NCI-H2081 (cell line): Measurements from ENCODE around the gene AFAP1L1.

Experiments
- DNase-seq, 2 experiments: peaks; one replicate each; lab custom pipeline; 2025; lab: John Stamatoyannopoulos, UW

Gene AFAP1L1

DNA sequence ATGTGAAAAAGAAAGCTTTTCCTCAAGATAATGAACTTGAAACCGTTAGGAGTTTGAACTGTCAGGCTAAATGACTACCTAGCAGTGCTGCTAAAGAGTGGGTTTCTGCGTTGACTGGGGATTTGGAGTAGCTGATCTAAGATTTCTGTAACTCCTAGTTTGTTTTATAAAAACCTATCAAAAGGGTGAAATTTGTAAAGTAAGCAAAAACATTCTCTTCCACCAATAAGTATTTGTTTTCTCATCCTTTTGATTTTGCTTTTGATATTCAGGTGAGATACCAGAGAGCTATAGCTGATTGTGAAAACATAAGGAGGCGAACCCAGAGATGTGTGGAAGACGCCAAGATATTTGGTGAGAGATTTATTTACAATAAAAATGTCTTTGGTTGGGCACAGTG lies 77.7 kb downstream of the AFAP1L1 start:
- no peak for DNase-seq

DNA sequence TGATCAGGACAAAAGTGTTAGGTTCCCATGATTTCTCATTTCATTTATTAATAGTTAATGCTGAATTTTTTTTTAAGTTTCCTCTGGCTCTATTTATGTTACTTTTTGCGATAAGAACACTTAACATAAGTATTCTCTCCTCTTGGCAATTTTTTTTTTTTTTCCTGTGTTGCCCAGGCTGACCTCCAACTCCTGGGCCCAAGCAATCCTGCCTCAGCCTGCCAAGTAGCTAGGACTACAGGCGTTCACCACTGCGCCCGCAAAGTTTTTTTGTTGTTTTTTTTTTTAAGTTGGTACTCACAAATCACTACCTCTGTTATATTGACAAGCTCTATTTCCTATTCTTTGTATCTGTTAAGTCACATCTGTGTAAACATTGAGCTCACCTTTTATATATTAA lies 80.5 kb downstream of the AFAP1L1 start:
- DNase-seq = no peak

DNA sequence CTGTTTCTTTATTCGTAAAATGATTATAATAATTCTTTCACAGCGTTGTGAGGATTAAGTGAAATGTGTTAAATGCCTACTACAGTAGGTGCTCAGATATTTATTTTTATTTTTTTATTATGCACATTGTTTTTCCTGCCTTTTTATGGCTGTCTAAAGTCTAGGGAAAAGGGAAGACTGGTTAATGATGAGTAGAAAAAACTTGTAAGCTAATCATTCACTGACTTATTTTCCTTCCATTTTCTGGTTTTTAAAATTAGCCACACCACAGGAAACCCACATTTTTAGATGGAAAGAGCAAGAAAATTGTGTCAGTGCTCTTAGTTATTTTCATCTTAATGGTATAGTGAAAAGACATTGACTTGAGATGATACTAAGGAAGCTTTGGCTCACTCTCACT lies 82.3 kb downstream of the AFAP1L1 start:
- no peak for DNase-seq

DNA sequence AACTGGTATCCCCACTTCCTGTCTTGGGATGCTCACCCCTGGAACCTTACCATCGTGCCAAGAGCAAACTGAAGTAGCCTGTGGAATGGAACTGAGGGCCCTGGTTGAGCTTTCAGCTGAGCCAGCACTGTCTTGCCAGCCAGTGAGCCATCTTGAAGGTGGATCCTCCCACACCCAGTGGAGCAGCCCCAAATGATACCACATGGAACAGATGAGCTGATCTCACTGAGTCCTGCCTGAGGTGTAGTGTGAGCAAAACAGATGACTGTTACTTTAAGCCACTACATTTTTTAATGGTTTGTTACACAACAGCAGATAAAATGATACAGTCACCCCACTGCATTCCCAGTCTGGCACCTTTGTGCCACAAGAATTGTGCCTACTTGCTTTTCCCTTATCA lies 84.0 kb downstream of the AFAP1L1 start:
- no peak for DNase-seq

DNA sequence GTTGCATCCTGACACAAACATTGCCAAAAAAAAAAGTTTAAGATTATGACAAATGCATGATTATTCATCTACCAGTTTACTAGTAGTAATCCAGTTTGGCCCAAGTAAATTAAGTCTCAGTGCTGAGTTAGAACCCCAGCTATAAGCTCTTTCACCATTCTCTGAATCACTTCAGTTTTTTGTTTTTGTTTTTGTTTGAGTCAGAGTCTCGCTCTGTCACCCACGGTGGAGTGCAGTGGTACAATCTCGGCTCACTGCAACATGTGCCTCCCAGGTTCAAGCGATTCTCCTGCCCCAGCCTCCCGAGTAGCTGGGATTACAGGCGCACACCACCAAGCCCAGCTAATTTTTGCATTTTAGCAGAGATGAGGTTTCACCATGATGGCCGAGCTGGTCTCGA lies 84.7 kb downstream of the AFAP1L1 start:
- no peak for DNase-seq

DNA sequence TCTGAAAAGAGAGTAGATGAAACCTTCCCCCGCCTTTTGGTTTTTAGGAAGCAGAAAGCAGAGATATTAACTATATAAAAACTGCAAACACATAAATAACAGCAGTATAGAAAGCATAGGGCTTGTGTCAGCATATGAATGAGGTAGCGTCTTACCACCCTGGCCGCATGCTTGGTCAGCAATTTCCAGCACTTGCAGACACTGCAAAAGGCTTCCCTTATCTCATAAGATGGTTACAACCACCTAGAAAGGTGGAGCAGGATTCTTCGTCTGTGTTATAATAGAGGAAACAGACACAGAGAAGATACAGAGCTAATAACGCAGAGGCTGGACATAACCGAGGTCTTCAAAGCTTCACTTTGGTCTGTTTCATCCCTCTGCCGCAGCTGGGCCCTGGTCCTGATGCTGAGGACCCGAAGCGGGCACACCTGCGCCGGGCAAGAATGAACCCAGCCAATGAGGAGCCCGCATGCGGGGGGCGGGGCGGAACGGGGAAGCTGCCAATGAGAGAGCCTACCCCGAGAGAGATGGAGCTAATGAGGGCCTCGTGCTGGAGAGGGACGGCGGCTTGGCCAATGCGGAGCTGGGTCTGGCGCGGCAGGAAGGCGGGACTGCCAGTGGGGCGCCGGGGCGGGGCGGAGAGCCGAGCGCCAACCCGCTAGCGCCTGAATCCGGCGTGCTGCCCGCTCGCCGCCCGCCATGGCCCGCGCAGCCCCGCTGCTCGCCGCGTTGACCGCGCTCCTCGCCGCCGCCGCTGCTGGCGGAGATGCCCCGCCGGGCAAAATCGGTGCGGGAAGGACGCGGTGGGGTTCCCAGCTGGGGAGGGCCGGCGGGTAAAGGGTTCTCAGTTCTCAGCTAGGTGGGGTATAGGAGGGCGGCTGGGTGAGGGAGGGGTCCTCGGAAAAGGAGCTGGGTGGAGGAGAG lies 86.0 kb downstream of the AFAP1L1 start, which contains the start of gene PCYOX1L:
PCYOX1L (plus strand) TSS at position 677 of the 924 bp plus-strand sequence; CDS start at position 700, 23 bp downstream.
- DNase-seq = peak; percentile 91

DNA sequence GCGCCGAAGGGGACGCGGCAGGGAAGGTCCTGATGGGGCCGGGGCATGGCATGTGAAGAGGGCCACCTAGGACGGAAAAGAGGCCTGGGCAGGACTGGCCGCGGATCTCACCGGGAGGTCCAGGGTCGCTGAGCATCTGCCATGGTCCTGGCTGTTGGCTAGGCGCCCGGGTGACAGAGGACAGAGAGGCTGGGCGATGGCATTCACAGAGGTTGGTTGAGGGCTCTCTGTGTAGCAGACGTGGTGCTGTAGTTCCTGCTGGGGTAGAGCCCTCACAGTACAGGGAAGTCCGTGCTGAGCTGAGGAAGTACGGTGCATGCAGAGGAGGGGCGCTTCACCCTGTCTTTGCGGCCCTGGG lies 86.6 kb downstream of the AFAP1L1 start:
- peak in 1 of 2 experiments; percentile 49 for DNase-seq

DNA sequence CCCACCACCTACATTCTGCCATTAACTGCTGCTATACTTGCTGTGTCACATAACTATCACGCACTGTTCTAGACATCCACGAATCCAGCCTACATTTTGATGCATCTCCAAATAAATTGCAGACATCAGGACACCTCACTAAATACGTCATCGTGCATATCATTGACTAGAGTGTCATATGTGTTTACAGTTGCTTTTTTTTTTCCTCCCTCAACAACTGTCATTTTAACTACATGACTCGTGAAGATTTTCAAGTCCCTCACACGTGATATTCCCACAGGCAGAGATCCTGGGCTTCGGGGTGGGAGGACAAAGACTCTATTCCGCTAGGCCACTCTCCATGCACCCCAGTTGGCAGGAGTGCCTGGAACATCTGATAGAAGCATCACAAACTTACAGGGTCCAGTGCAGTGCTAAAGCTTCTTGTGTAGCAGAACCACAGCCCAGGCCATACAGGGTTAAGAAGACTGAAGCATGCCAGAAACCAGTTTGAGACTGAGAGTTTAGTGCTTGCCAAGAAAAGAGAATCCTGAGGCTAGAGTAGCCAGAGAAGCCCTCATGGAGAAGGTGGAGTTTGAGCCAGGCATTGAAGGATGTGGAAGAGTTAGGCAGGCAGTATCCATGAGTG lies 87.3 kb downstream of the AFAP1L1 start:
- DNase-seq = no peak

DNA sequence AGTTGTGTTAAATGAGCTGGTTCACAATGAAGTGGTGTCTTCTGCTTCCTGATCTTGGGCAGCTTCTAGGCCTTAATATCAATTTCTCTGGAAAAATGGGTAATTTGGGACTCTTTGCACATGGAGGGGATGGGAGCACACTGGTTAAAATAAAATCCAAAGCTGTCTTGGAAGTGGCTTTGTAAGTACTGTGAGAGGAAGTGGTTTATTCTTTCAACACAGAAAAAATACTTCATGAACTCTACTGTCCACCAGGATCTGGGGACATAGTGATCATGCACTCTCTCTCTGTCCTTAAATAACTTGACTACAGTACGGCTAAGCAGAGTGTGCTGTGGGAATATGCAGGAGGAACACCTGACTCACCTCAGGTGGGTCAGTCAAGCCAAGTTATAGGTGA lies 88.6 kb downstream of the AFAP1L1 start:
- DNase-seq = no peak

DNA sequence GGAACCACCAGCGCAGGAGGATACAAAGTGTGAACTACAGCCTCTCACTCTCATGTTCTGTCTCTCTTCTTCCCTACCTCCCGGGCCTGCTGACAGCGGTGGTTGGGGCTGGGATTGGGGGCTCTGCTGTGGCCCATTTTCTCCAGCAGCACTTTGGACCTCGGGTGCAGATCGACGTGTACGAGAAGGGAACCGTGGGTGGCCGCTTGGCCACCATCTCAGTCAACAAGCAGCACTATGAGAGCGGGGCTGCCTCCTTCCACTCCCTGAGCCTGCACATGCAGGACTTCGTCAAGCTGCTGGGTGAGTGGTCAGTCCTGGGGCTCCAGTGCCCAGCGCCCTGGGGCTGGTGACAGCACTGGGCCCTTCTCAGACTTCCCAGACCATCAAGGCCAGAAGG lies 90.9 kb downstream of the AFAP1L1 start:
- DNase-seq = no peak

DNA sequence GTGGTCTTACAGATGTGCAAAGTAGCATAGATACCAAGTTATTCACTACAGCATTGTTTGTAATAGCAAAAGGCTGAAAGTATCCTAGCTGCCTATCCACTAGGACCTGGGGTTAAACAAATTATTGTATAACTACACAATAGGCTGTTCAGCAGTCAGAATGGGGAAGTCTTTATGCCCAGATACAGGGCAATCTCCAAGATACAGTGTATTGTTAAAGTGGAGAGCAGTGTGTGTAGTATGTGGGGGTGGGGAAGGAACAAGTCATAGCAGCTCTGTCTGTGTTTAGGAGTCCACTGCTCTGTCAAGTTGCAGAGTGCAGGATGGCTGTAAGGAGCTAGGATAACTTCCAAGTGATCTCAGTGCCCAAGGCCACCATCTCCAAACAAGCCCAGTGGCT lies 91.7 kb downstream of the AFAP1L1 start:
- no peak for DNase-seq

DNA sequence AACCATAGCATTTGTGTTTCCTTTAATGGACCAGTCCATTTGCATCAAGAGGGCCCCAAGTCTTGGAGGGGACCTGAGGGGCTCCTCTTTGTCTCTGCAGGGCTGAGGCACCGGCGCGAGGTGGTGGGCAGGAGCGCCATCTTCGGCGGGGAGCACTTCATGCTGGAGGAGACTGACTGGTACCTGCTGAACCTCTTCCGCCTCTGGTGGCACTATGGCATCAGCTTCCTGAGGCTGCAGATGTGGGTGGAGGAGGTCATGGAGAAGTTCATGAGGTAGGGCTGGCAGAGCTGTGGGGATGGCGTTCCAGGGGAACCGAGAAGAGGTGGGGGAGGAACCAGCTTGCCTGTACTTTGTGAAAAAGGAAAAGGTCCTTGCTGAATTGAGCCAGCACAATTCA lies 92.3 kb downstream of the AFAP1L1 start:
- no peak for DNase-seq

DNA sequence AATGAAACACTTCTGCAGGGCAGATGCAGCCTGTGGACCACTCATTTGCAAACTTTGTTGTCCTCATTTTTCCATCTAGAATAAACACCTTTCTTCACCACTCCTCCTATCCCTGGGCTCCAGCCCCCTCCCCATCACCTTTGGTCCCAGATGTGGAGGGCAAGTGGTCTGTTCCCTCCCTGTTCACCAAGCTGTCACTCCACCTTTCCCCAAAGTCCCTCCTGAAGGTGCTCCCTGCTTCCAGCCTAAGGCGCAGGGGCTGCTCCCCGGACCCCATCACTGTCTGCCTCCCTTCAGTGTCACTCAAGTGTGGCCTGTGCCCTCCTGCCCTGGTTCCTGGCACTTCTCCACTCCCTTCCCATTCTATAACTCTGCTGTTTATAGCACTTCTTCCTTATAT lies 93.1 kb downstream of the AFAP1L1 start:
- DNase-seq = no peak

DNA sequence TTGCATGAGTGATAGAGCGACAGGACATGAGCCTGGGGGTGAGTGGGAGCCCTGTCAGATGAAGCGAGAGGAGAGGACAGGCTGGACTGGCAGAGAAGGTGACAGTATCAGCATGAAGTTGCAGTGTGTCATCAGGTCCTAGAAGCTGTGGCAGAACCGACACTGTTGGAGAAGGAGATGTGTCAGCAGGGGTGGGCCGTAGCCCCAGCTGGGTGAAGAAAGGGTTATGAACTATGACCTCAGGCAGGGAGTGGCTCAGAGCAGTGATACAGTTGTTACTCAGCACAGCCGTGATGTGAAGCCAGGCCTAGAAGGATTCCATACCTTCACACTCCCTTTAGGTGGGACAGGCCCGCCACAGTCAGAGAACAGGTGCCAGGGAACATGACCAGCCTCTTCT lies 93.8 kb downstream of the AFAP1L1 start:
- DNase-seq = no peak

DNA sequence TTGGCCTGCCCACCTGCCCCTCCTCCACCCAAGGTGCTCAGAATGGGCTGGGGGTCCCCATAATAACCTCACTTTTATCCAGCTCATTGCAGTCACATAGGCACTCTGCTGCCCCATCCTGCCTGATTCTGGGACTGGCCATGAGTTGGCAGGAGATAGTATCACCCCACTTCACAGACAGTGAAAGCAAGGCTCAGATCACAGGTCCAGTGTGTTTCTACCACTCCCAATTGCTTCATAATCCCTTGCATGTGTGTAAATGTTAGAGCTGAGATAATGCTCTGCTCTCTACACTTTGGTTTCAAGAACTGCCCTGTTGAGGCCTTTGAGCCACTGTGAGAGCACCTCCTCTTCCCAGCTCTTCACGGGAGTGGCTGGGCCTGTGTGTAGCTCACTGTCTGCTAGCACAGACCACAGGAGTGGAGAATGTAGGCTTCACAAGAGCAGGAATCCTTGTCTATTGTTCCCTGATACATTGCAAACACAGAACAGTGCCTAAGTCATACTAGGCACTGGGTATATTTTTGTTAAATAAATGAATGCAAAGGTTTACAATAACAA lies 94.6 kb downstream of the AFAP1L1 start:
- DNase-seq = no peak

DNA sequence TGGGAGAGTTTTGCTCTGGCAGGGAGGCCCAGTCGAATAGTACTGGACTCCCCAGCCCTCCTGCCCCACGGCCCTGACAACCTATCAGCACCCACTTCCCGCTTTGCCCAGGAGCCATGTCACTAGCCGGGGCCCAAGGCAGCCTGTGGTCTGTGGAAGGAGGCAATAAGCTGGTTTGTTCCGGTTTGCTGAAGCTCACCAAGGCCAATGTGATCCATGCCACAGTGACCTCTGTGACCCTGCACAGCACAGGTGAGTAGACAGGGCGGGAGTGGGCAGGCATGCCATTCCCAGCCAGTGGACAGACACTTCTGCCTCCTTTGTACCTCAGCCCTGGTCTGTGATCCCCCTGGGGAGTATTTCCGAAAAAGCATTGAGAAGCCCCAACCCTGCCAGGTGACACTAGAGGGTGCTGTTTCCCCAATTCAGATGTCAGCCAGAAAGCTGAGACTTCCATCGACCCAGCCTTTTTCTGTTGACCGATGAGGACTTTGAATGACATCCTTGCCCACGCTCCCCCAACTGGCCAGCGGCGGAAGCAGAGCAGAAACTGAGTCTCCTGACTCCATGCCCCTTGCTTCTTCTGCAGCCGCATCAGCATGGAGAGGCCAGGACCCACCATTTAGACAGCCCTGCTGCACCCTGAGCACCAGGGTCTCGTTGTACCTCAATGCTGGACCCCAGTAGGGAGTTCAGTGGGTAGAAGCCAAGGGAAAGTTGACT lies 95.8 kb downstream of the AFAP1L1 start:
- peak; percentile 46 to 52 for DNase-seq

DNA sequence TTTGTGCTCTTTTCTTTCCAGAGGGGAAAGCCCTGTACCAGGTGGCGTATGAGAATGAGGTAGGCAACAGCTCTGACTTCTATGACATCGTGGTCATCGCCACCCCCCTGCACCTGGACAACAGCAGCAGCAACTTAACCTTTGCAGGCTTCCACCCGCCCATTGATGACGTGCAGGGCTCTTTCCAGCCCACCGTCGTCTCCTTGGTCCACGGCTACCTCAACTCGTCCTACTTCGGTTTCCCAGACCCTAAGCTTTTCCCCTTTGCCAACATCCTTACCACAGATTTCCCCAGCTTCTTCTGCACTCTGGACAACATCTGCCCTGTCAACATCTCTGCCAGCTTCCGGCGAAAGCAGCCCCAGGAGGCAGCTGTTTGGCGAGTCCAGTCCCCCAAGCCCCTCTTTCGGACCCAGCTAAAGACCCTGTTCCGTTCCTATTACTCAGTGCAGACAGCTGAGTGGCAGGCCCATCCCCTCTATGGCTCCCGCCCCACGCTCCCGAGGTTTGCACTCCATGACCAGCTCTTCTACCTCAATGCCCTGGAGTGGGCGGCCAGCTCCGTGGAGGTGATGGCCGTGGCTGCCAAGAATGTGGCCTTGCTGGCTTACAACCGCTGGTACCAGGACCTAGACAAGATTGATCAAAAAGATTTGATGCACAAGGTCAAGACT lies 96.5 kb downstream of the AFAP1L1 start:
- DNase-seq = no peak

DNA sequence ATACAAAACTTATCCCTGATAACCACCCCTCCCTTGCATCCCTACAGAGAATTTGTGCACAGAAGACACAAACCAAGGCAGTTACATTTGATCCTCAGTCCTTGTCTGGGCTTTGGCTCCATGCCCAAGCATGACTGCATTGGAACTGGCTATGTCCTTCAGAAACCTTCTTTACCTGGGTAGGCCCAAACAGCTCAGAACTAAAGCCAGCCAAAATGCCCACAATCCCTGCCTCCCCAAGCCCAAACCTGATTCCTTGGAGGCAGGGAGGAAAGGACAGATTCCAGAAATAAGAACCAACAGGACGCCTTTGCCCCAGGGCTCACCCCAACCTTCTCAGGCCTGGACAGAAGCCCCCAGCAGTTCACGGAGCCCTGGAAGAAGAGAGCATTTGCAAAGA lies 99.2 kb downstream of the AFAP1L1 start:
- no peak for DNase-seq

DNA sequence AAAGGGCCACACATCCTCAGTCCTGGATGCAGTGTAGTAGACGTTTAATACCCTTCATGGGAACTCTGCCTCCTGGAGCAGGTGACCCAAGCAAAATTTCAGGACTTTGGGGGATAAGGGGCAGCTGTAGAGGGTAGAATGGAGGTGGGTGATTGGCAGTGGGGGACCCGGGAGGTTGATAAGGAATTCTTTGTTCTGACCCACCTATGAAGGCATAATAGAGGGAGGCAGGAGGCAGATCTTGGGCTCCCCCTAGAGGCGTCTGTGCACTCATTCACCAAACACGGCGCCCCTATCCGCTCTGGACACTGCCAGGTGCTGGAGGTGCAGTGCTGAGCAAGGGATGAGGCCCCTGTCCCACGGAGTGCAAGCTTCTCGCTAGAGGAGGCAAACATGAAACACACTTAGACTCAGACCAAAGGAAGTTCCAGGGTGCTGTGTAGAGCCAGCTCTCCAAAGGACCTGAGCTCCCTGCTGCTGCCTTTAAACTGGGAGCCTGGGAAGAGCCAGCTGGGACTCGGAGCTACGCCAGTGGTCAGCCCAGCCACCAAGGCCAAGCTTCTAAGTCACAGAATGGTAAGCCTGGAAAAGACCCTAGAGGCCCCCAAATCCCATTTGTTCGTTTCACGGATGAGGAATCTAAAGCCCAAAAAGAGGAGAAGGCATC lies 99.8 kb downstream of the AFAP1L1 start:
- peak; percentile 38 to 42 for DNase-seq

DNA sequence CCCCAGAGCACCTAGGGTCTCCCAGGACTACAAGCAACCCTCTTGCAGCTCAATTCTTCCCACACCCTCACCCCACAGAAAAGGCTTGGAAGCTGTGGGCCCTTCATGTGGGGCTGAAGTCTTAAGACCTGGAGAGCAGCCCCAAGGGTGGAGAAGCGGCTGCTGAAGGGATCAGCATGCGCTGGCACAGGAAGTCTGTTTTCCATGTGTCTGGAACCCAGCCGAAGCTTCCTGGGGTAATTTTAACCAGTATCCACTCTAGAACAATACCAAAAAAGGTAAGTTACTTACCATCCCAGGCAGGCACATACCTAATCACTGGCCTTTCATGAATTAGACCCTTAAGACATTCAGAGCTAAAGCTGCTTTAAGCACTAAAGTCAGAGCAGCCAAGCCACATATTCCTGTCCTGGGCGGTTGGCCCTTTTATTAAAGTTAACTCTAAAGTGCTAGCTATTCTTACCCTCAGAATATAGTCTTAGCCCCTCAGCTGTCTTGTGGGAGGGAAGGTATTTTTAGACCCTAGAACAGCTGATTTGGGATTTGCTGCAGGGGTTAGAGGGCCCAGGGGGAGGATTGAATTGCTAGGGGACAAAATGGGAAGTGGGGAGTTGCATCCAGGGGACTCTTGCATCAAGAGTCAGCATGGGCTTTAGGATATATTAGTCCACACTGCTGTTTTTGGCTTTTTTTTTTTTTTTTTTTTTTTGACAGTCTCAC lies 100.6 kb downstream of the AFAP1L1 start:
- DNase-seq = no peak

DNA sequence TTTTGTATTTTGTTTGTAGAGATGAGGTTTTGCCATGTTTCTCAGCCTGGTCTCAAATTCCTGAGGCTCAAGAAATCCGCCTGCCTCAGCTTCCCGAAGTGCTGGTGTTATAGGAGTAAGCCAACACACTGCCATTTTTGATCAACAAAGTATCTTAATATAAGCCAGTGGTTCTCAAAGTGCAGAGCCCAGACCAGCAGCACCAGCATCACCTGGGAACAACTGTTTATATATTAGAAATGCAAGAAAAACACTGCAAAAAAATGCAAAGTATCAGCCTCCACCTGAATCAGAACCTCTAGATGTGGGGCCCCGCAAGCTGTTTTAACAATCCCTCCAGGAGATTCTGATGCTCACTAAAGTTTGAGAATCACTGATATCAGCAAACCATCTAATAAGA lies 101.3 kb downstream of the AFAP1L1 start:
- DNase-seq = no peak
